HCT116 (cell line): ENCODE measurements around the gene KLHL6. TPM values are rescaled to one million over a fixed set of nuclear protein-coding genes. Genes with fewer than 3 reads are reported as not detected.

Experiments
- ATAC-seq: fragments of 200-7000 bp; cut with Tn5 transposase; 2 replicates; pipeline ENCODE4 v1.9.1; 2020; ENCODE audit warnings: mild to moderate bottlenecking, moderate library complexity
- BruUV-seq: library from RNA; stranded (reverse); fragments of 400-500 nt; replicated peaks from 2 replicates; lab custom pipeline; 2021; lab: Mats Ljungman, UMichigan
- CTCF ChIA-PET: fragments of 300-600 bp; sonication (Branson Sonifier 250); formaldehyde crosslinking; loops from one replicate; lab custom pipeline; 2021; ENCODE audit warnings: antibody characterized with exemption; lab: Charles Lee
- POLR2A ChIA-PET: fragments of 300-600, 350-600 bp; sonication (Branson Sonifier 250); formaldehyde crosslinking; loops from one replicate; lab custom pipeline; 2021; ENCODE audit warnings: antibody characterized with exemption; lab: Charles Lee
- RAD21 ChIA-PET, 2 experiments: fragments of 300-600 bp; sonication (Branson Sonifier 250); formaldehyde crosslinking; loops; one replicate each; lab custom pipeline; 2023; ENCODE audit warnings: low total read pairs in 2 of 2; ENCODE audit not compliant: uncharacterized antibody in 2 of 2, unreplicated experiment in 2 of 2, low non-redundant PET in 1 of 2; lab: Charles Lee
- DNase-seq: peaks from one replicate; pipeline ENCODE4 v3.0.0-alpha.2; 2010; ENCODE audit warnings: low read depth, low spot score
- H2AFZ ChIP-seq: fragments of 200-600 bp; shearing (Covaris generic), sonication (generic); 2 replicates; pipeline ENCODE4 v1.6.1; 2017; ENCODE audit warnings: low read depth, mixed run types, mixed read lengths, antibody characterized with exemption, low read length; ENCODE audit not compliant: poor library complexity, severe bottlenecking
- H3K27ac ChIP-seq: 2 replicates; pipeline ENCODE4 v1.5.1; 2012; ENCODE audit warnings: low read depth, low read length
- H3K27me3 ChIP-seq: fragments of 200-600 bp; sonication (generic); 2 replicates; pipeline ENCODE4 v1.6.1; 2016; ENCODE audit warnings: mixed run types, low read length, mixed read lengths; ENCODE audit not compliant: insufficient read depth
- H3K36me3 ChIP-seq, 2 experiments: fragments of 200-500 bp in 1 of 2; fragments of 200-600 bp in 1 of 2; sonication (Bioruptor generic) in 1 of 2; sonication (generic) in 1 of 2; 2 replicates each; pipeline versions ENCODE4 v1.5.1 to v1.6.1; 2014 to 2016; ENCODE audit warnings: low read length in 2 of 2, inconsistent platforms in 1 of 2, mixed read lengths in 1 of 2, mixed run types in 1 of 2; ENCODE audit not compliant: insufficient read depth in 2 of 2, control insufficient read depth in 1 of 2
- H3K4me1 ChIP-seq, 2 experiments: fragments of 200-600 bp in 1 of 2; sonication (generic) in 1 of 2; 2 replicates each; pipeline versions ENCODE4 v1.5.1 to v1.6.1; 2012 to 2017; ENCODE audit warnings: low read length in 2 of 2, inconsistent platforms in 1 of 2, mild to moderate bottlenecking in 1 of 2, mixed read lengths in 1 of 2, mixed run types in 1 of 2, moderate library complexity in 1 of 2; ENCODE audit not compliant: insufficient read depth in 2 of 2, control insufficient read depth in 1 of 2
- H3K4me2 ChIP-seq: fragments of 200-600 bp; sonication (generic); 2 replicates; pipeline ENCODE4 v1.6.1; 2017; ENCODE audit warnings: mixed run types, low read length, mixed read lengths
- H3K4me3 ChIP-seq, 2 experiments: fragments of 200-600 bp in 1 of 2; sonication (generic) in 1 of 2; replicated peaks in 1 of 2; 2 replicates each; pipeline ENCODE4 v1.5.1; 2011 to 2016; ENCODE audit warnings: low read length in 2 of 2, control low read depth in 1 of 2, low read depth in 1 of 2, mild to moderate bottlenecking in 1 of 2, mixed read lengths in 1 of 2, mixed run types in 1 of 2
- H3K79me2 ChIP-seq: fragments of 200-600 bp; sonication (generic); 2 replicates; pipeline ENCODE4 v1.6.1; 2017; ENCODE audit warnings: mild to moderate bottlenecking, mixed run types, low read length, moderate library complexity, mixed read lengths; ENCODE audit not compliant: insufficient read depth
- H3K9ac ChIP-seq: fragments of 200-600 bp; sonication (generic); 2 replicates; pipeline ENCODE4 v1.6.1; 2016; ENCODE audit warnings: low read length, mixed read lengths
- H3K9me2 ChIP-seq: fragments of 200-600 bp; sonication (generic), shearing (Covaris generic); 2 replicates; pipeline ENCODE4 v1.6.1; 2017; ENCODE audit warnings: mixed run types, mild to moderate bottlenecking, moderate library complexity; ENCODE audit not compliant: insufficient read depth
- H3K9me3 ChIP-seq, 2 experiments: fragments of 200-500 bp in 1 of 2; fragments of 200-600 bp in 1 of 2; sonication (Bioruptor generic) in 1 of 2; sonication (generic) in 1 of 2; 2 replicates each; pipeline ENCODE4 v1.6.1; 2014 to 2017; ENCODE audit warnings: low read length in 2 of 2, mixed read lengths in 2 of 2, inconsistent platforms in 1 of 2, low read depth in 1 of 2, mild to moderate bottlenecking in 1 of 2, mixed run types in 1 of 2, moderate library complexity in 1 of 2; ENCODE audit not compliant: control insufficient read depth in 1 of 2, insufficient read depth in 1 of 2
- H4K20me1 ChIP-seq: fragments of 200-600 bp; sonication (generic), shearing (Covaris generic); 2 replicates; pipeline ENCODE4 v1.6.1; 2017; ENCODE audit warnings: mixed run types, mild to moderate bottlenecking, moderate library complexity; ENCODE audit not compliant: insufficient read depth
- CBX3 ChIP-seq: IDR thresholded peaks from 2 replicates; pipeline ENCODE4 v1.6.1; 2012; ENCODE audit warnings: low read depth
- CEBPB ChIP-seq: IDR thresholded peaks from 2 replicates; pipeline ENCODE4 v1.6.1; 2012; ENCODE audit warnings: low read depth
- EGR1 ChIP-seq: IDR thresholded peaks from 2 replicates; pipeline ENCODE4 v1.6.1; 2012; ENCODE audit warnings: low read depth
- EZH2 ChIP-seq: fragments of 200-600 bp; sonication (generic); IDR thresholded peaks from 2 replicates; pipeline ENCODE4 v1.6.1; 2017; ENCODE audit warnings: antibody characterized with exemption, mixed run types
- JUND ChIP-seq: IDR thresholded peaks from 2 replicates; pipeline ENCODE4 v1.6.1; 2012
- RAD21 ChIP-seq: IDR thresholded peaks from 2 replicates; pipeline ENCODE4 v1.6.1; 2012; ENCODE audit warnings: low read depth, mild to moderate bottlenecking
- SRF ChIP-seq: IDR thresholded peaks from 2 replicates; pipeline ENCODE4 v1.6.1; 2012; ENCODE audit warnings: low read depth
- TCF7L2 ChIP-seq: IDR thresholded peaks from 2 replicates; pipeline ENCODE4 v1.7.0; 2011; ENCODE audit warnings: borderline replicate concordance, inconsistent platforms; ENCODE audit not compliant: insufficient read depth, insufficient read length; ENCODE audit errors: extremely low read depth
- intact Hi-C: fragments of 100-400 bp; cut with micrococcal nuclease; formaldehyde crosslinking; loops from 2 replicates; pipeline ENCODE4 v1.10.0; 2022
- total RNA-seq: library from RNA; stranded (reverse); gene quantifications from one replicate; pipeline ENCODE4 v1.2.1, GENCODE V29; 2021; ENCODE audit not compliant: unreplicated experiment
- TF ChIP-seq, protein P1 (sequence below): IDR thresholded peaks from 2 replicates; pipeline ENCODE4 v1.6.1; 2012
- TF ChIP-seq, protein P2 (sequence below): IDR thresholded peaks from 2 replicates; pipeline ENCODE4 v1.6.1; 2011; ENCODE audit warnings: mild to moderate bottlenecking, low read length, moderate library complexity; ENCODE audit not compliant: insufficient replicate concordance; ENCODE audit errors: extremely low read depth
- TF ChIP-seq, protein P3 (sequence below): IDR thresholded peaks from 2 replicates; pipeline ENCODE4 v1.6.1; 2012; ENCODE audit warnings: low read depth

Gene KLHL6
- total RNA-seq, 1 experiment from 2014 or later = 0.15 TPM

DNA sequence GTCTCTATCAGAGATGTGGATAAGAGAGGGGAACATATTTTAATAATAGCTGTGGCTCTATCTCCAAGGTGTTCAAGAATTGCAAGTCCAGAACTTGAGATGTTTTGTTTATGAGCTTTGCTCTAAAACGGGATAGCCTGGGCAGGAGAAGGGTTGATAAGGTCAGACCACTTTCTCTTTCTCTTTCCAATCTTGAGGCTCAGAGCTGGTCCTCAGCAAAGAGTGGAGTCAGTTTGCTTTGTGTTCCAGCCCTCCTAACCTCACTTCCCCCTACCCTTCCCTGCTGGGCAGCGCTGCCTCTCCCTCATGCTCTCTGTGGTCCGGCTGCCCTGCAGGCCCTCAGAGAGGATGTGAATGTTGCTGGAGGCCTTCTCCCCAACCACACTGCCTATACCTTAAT, 13.8 kb downstream of the KLHL6 start:
- TF ChIP-seq SRF = no peak
- TF ChIP-seq RAD21 = no peak
- TF ChIP-seq EGR1 = no peak
- no peak for TF ChIP-seq TCF7L2
- TF ChIP-seq EZH2 = no peak
- TF ChIP-seq CEBPB = no peak
- ChIA-PET CTCF (no interaction called here), RAD21 (no interaction called here), POLR2A (no interaction called here)
- no TSS peak for BruUV-seq
- Histone ChIP-seq H3K4me1 (no peaks in the 10 kb centered on the region), H3K79me2 (no peaks in the 10 kb centered on the region), H3K9me3 (no peaks in the 10 kb centered on the region), H3K4me2 (no peak overlapping the region), H3K27ac (no peak overlapping the region), H2AFZ (no peak overlapping the region), H3K9ac (no peak overlapping the region), H3K27me3 (no peaks in the 10 kb centered on the region), H4K20me1 (no peaks in the 10 kb centered on the region), H3K9me2 (no peaks in the 10 kb centered on the region), H3K4me3 (no peak overlapping the region), H3K36me3 (no peaks in the 10 kb centered on the region)
- ATAC-seq = no peak
- intact Hi-C loops = no loop called here
- DNase-seq = no peak

DNA sequence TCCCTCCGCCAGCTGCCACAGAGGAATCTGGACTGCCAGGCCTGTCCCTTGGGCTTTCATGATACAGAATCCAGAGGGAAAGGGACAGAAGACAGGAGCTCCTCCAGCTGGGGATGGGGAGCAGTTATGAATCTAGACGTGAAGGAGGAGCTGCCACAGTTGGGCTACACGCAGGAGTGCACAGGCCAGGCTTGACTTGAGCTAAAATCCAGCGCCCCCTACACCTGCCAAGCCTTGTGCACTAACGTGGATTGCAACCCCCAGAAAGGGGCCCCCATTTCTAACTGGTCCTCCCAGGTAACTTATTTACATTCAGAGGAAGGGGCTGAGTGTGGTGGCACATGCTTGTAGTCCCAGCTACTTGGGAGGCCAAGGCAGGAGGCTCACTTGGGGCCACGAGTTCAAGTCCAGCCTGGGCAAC, 14.3 kb downstream of the KLHL6 start:
- RAD21 ChIA-PET = no interaction called here
- H2AFZ ChIP-seq = no peak overlapping the region
- no peaks in the 10 kb centered on the region for H3K27me3 ChIP-seq
- CTCF ChIA-PET = no interaction called here
- H3K9ac ChIP-seq = no peak overlapping the region
- no peak overlapping the region for H3K4me3 ChIP-seq
- intact Hi-C loops = no loop called here
- DNase-seq = no peak
- no peaks in the 10 kb centered on the region for H4K20me1 ChIP-seq
- H3K79me2 ChIP-seq = no peaks in the 10 kb centered on the region
- H3K36me3 ChIP-seq = no peaks in the 10 kb centered on the region
- POLR2A ChIA-PET = no interaction called here
- no peak for ATAC-seq
- no peaks in the 10 kb centered on the region for H3K9me2 ChIP-seq
- no peaks in the 10 kb centered on the region for H3K9me3 ChIP-seq
- BruUV-seq = no TSS peak
- H3K4me2 ChIP-seq = no peak overlapping the region
- H3K4me1 ChIP-seq = no peaks in the 10 kb centered on the region
- TF ChIP-seq CBX3 = no peak
- TF ChIP-seq JUND = no peak
- TF ChIP-seq EZH2 = no peak
- TF ChIP-seq, protein P1, sequence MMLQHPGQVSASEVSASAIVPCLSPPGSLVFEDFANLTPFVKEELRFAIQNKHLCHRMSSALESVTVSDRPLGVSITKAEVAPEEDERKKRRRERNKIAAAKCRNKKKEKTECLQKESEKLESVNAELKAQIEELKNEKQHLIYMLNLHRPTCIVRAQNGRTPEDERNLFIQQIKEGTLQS = no peak
- TF ChIP-seq, protein P2, sequence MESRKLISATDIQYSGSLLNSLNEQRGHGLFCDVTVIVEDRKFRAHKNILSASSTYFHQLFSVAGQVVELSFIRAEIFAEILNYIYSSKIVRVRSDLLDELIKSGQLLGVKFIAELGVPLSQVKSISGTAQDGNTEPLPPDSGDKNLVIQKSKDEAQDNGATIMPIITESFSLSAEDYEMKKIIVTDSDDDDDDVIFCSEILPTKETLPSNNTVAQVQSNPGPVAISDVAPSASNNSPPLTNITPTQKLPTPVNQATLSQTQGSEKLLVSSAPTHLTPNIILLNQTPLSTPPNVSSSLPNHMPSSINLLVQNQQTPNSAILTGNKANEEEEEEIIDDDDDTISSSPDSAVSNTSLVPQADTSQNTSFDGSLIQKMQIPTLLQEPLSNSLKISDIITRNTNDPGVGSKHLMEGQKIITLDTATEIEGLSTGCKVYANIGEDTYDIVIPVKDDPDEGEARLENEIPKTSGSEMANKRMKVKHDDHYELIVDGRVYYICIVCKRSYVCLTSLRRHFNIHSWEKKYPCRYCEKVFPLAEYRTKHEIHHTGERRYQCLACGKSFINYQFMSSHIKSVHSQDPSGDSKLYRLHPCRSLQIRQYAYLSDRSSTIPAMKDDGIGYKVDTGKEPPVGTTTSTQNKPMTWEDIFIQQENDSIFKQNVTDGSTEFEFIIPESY = no peak
- TF ChIP-seq, protein P3, sequence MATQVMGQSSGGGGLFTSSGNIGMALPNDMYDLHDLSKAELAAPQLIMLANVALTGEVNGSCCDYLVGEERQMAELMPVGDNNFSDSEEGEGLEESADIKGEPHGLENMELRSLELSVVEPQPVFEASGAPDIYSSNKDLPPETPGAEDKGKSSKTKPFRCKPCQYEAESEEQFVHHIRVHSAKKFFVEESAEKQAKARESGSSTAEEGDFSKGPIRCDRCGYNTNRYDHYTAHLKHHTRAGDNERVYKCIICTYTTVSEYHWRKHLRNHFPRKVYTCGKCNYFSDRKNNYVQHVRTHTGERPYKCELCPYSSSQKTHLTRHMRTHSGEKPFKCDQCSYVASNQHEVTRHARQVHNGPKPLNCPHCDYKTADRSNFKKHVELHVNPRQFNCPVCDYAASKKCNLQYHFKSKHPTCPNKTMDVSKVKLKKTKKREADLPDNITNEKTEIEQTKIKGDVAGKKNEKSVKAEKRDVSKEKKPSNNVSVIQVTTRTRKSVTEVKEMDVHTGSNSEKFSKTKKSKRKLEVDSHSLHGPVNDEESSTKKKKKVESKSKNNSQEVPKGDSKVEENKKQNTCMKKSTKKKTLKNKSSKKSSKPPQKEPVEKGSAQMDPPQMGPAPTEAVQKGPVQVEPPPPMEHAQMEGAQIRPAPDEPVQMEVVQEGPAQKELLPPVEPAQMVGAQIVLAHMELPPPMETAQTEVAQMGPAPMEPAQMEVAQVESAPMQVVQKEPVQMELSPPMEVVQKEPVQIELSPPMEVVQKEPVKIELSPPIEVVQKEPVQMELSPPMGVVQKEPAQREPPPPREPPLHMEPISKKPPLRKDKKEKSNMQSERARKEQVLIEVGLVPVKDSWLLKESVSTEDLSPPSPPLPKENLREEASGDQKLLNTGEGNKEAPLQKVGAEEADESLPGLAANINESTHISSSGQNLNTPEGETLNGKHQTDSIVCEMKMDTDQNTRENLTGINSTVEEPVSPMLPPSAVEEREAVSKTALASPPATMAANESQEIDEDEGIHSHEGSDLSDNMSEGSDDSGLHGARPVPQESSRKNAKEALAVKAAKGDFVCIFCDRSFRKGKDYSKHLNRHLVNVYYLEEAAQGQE = no peak
- TF ChIP-seq, all 23 proteins: peak for 0
- no peak overlapping the region for H3K27ac ChIP-seq
